ACC112 (cell line): Measurements from ENCODE around the gene NLRP9.
"Not testable (repeated sequence)": the region's sequence is repeated elsewhere in the genome, so short reads cannot be mapped to it uniquely, and the experiment has no call there.

ENCODE experiments used
- H2AFZ ChIP-seq: fragments of 200-600 bp; sonication (generic); one replicate; pipeline ENCODE4 v1.6.0; 2017; ENCODE audit warnings: antibody characterized with exemption, low read length; ENCODE audit not compliant: unreplicated experiment
- H3K27ac ChIP-seq: fragments of 200-600 bp; sonication (generic); 2 replicates; pipeline ENCODE4 v1.5.1; 2014; ENCODE audit warnings: low read depth, mild to moderate bottlenecking, antibody characterized with exemption, low read length, moderate library complexity
- H3K27me3 ChIP-seq: fragments of 200-600 bp; sonication (generic); 2 replicates; pipeline ENCODE4 v1.6.1; 2014; ENCODE audit warnings: mild to moderate bottlenecking, antibody characterized with exemption, low read length, moderate library complexity, mixed read lengths; ENCODE audit not compliant: insufficient read depth
- H3K36me3 ChIP-seq: fragments of 200-600 bp; sonication (generic); 2 replicates; pipeline ENCODE4 v1.6.1; 2016; ENCODE audit warnings: mild to moderate bottlenecking, antibody characterized with exemption, low read length, moderate library complexity, mixed read lengths; ENCODE audit not compliant: insufficient read depth
- H3K4me1 ChIP-seq: fragments of 200-600 bp; sonication (generic); one replicate; pipeline ENCODE4 v1.6.1; 2016; ENCODE audit warnings: low read length, mixed read lengths; ENCODE audit not compliant: insufficient read depth, unreplicated experiment, control insufficient read depth
- H3K4me3 ChIP-seq: fragments of 200-600 bp; sonication (generic); 2 replicates; pipeline ENCODE4 v1.5.1; 2014; ENCODE audit warnings: mild to moderate bottlenecking, low read depth, low read length
- H3K79me2 ChIP-seq: fragments of 200-600 bp; sonication (generic); one replicate; pipeline ENCODE4 v1.6.0; 2016; ENCODE audit warnings: low read length; ENCODE audit not compliant: control insufficient read depth, unreplicated experiment, insufficient read depth

The NLRP9 gene

DNA sequence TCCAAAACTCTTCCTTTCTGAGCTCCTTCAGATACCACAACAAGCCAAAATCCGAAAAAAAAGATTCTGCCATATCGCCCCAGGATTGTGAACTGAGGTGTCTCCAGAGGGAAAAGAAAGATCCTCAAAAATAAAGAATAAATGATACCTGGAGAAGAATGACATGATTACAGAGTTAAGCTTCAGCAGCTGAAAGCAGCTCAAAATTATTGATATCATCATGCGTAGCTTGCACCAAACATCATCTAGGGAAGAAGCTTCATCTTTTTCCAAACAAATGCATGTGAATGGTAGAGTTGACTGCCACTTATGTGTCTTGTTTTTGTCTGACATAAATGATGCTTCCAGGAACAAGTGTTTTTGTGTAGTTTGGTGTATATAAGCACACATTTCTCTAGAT lies at the start of gene NLRP9:
NLRP9 (minus strand) TSS at position 101 of the 400 bp plus-strand sequence; CDS start at position 73, 28 bp downstream.
- Histone ChIP-seq H3K79me2 (no peaks in the 10 kb centered on the region), H3K27me3 (no peaks in the 10 kb centered on the region), H3K4me1 (no peaks in the 10 kb centered on the region), H2AFZ (no peak within 1 kb of the TSS), H3K4me3 (no peak within 1 kb of the TSS), H3K27ac (no peak within 1 kb of the TSS), H3K36me3 (no peaks in the 10 kb centered on the region)

DNA sequence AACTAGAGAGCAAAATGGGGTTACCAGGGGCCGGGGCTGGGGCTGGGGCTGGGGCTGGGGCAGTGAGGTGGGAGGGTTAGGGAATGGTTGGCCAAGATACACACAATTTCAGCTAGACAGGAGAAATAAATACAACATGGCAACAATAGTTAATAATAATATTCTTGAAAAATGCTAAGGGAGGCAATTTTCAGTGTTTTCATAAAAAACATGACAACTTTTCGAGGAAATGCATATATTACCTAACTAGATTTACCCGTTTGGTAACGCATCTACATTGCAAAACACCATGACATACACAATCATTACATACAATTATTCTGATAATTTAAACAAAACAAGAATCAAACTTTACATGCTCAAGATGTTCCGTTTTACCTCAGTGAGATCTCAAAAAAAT lies 42.9 kb upstream of the NLRP9 start:
- H3K4me1 ChIP-seq, result no peaks in the 10 kb centered on the region
- H3K4me3 ChIP-seq, result no peak overlapping the region
- H3K27me3 ChIP-seq, result no peaks in the 10 kb centered on the region
- no peaks in the 10 kb centered on the region for H3K79me2 ChIP-seq
- no peak overlapping the region for H3K27ac ChIP-seq
- no peaks in the 10 kb centered on the region for H3K36me3 ChIP-seq
- no peak overlapping the region for H2AFZ ChIP-seq

DNA sequence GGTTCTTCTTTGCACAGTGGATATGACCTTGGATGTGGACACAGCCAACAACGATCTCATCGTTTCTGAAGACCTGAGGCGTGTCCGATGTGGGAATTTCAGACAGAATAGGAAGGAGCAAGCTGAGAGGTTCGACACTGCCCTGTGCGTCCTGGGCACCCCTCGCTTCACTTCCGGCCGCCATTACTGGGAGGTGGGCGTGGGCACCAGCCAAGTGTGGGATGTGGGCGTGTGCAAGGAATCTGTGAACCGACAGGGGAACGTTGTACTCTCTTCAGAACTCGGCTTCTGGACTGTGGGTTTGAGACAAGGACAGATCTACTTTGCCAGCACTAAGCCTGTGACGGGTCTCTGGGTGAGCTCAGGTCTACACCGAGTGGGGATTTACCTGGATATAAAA lies 40.1 kb upstream of the NLRP9 start:
- no peak overlapping the region for H2AFZ ChIP-seq
- H3K4me3 ChIP-seq, result no peak overlapping the region
- no peaks in the 10 kb centered on the region for H3K36me3 ChIP-seq
- no peaks in the 10 kb centered on the region for H3K27me3 ChIP-seq
- no peak overlapping the region for H3K27ac ChIP-seq
- no peaks in the 10 kb centered on the region for H3K4me1 ChIP-seq
- no peaks in the 10 kb centered on the region for H3K79me2 ChIP-seq

DNA sequence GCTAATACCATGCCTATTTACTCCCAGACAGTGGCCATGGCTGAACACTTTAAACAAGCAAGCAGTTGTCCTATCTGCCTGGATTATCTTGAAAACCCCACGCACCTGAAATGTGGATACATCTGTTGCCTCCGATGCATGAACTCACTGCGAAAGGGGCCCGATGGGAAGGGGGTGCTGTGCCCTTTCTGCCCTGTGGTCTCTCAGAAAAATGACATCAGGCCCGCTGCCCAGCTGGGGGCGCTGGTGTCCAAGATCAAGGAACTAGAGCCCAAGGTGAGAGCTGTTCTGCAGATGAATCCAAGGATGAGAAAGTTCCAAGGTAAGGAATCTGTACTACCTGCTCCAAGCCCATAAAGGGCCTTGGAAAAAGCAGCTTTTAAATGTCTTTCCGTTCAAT lies 39.3 kb upstream of the NLRP9 start:
- no peaks in the 10 kb centered on the region for H3K27me3 ChIP-seq
- H2AFZ ChIP-seq, result no peak overlapping the region
- H3K27ac ChIP-seq, result no peak overlapping the region
- no peak overlapping the region for H3K4me3 ChIP-seq
- no peaks in the 10 kb centered on the region for H3K79me2 ChIP-seq
- H3K36me3 ChIP-seq, result no peaks in the 10 kb centered on the region
- no peaks in the 10 kb centered on the region for H3K4me1 ChIP-seq

DNA sequence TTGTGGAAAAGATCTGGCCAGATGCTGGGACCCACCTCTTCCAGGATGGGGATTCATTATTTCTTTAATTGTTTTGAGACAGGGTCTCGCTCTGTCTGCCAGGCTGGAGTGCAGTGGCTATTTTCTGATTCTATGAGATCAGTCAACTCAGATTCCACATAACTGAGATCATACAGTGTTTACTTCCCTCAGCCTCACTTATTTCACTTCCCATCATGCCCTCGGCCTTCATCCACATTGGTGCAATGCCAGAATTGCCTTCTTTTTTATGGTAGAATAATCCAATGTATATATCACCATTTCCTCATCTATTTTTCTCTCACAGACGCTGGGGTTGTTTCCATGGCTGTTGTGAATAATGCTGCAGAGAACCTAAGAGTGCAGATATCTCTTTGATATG lies 31.4 kb upstream of the NLRP9 start:
- H3K79me2 ChIP-seq, H2AFZ ChIP-seq, H3K4me1 ChIP-seq, H3K27me3 ChIP-seq, H3K36me3 ChIP-seq, H3K27ac ChIP-seq, H3K4me3 ChIP-seq: not testable (repeated sequence)

DNA sequence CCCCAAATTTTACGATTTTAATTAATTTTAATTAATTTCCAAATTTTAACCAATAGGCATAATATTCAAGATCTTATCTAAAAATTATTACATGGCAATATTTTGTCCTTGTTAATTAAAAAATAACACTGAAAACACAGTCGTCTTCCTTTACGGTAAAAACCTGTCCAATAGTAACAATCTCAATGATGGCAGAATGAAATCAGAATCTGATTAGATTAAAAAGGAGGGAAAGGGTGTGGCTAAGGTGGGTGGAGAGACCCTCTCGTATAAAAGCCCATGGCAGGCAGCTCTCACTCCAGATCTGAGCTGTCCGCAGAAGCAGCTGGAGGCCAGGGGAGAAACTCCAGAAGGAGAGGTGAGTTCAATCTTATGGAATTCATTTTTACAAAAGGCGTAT lies 30.6 kb upstream of the NLRP9 start, which contains the start of gene RFPL4AL1:
RFPL4AL1 (plus strand) TSS at position 301 of the 400 bp plus-strand sequence. CDS start 2,687 bp downstream, outside the sequence.
- H3K27me3 ChIP-seq, H3K36me3 ChIP-seq, H2AFZ ChIP-seq, H3K27ac ChIP-seq, H3K4me1 ChIP-seq, H3K79me2 ChIP-seq, H3K4me3 ChIP-seq: not testable (repeated sequence)

DNA sequence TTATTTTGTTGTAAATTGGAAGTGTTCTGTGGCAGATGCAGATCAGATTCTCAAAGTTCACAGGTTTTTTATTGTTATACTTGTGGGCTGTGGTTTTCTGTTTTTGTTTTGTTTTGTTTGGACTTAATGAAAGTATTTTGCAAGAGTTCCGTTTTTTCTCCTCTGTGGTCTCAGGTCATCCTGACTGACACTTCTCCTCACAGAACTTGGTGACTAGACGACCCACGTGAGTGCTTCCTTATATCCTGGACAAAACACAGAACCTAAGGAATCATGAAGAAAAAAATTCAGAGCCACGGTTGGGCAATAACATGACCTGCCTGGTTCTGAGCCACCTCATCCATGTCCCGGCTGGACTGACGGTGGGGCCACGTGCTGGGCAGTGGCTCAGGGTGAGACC lies 28.3 kb upstream of the NLRP9 start:
- Histone ChIP-seq H2AFZ (no peak overlapping the region), H3K27ac (no peak overlapping the region), H3K27me3 (0 out of 2 replicates have a peak, but pooled peaks cover 4% of the 10 kb centered on the region), H3K4me3 (no peak overlapping the region), H3K79me2 (no peaks in the 10 kb centered on the region), H3K4me1 (no peaks in the 10 kb centered on the region), H3K36me3 (no peaks in the 10 kb centered on the region)

DNA sequence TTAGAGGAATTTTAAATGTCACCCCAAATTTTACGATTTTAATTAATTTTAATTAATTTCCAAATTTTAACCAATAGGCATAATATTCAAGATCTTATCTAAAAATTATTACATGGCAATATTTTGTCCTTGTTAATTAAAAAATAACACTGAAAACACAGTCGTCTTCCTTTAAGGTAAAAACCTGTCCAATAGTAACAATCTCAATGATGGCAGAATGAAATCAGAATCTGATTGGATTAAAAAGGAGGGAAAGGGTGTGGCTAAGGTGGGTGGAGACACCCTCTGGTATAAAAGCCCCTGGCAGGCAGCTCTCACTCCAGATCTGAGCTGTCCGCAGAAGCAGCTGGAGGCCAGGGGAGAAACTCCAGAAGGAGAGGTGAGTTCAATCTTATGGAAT lies 20.6 kb upstream of the NLRP9 start, which contains the start of gene RFPL4A:
RFPL4A (plus strand) TSS at position 301 of the 400 bp plus-strand sequence. CDS start 2,704 bp downstream, outside the sequence.
- not testable (repeated sequence) for H2AFZ ChIP-seq, H3K79me2 ChIP-seq, H3K27ac ChIP-seq, H3K4me1 ChIP-seq, H3K4me3 ChIP-seq, H3K27me3 ChIP-seq, H3K36me3 ChIP-seq

DNA sequence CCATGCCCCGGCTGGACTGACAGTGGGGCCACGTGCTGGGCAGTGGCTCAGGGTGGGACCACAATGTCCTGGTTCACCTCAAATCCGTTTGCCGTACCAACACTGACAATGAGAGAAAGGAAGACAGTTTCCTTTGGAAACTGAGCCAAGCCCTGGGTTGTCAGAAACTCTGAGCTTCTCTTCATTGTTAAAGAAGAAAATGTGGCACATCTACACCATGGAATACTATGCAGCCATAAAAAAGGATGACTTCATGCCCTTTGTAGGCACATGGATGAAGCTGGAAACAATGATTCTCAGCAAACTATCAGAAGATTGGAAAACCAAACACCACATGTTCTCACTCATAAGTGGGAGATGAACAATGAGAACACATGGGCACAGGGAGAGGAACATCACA lies 18.6 kb upstream of the NLRP9 start:
- not testable (repeated sequence) for H3K79me2 ChIP-seq, H3K27ac ChIP-seq, H3K36me3 ChIP-seq, H2AFZ ChIP-seq, H3K4me1 ChIP-seq, H3K27me3 ChIP-seq, H3K4me3 ChIP-seq

DNA sequence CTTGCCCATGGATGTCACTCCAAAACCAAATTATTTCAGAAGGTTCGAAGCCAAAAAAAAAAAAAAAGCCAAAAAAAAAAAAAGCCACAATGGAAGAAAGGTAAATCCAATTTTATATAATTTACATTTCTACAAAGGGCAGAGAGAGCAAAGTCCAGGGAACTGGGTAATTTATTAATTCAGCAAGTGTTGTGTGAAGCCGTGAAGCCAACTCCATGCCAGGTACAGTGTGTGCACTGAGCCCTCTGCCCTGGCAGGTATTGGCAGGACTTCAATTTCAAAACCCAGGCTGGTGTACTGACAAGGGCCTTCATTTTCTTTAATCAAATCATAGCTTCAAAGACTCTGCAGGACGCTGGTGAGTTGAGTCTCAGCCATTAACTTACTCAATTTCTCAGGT lies 15.2 kb upstream of the NLRP9 start:
- Histone ChIP-seq H3K27ac (no peak overlapping the region), H3K36me3 (no peaks in the 10 kb centered on the region), H2AFZ (no peak overlapping the region), H3K79me2 (no peaks in the 10 kb centered on the region), H3K4me1 (no peaks in the 10 kb centered on the region), H3K27me3 (no peaks in the 10 kb centered on the region), H3K4me3 (no peak overlapping the region)

DNA sequence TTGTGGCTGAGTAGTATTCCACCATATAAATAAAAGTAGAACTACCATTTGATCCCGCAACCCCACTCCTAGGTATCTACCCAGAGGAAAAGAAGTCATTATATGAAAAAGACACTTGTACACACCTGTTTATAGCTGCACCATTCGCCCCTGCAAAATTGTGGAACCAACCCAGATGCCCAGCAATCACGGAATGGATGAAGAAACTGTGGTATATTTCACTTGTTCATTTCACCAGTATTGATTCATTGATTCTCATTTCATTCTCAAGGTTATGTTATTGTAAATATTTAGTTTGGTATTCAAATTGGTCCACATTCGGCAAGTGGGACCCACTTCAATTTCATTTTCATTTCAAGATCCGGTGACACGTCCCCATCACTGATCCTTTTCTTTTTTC lies 12.5 kb upstream of the NLRP9 start:
- Histone ChIP-seq H3K27me3 (no peaks in the 10 kb centered on the region), H3K36me3 (no peaks in the 10 kb centered on the region), H3K4me3 (no peak overlapping the region), H3K27ac (no peak overlapping the region), H2AFZ (no peak overlapping the region), H3K4me1 (no peaks in the 10 kb centered on the region), H3K79me2 (no peaks in the 10 kb centered on the region)
